K562 (cell line): Measurements from ENCODE around the gene SEC22C. TPM values are rescaled to one million over a fixed set of nuclear protein-coding genes. Genes with fewer than 3 reads are reported as not detected.
A peak's percentile ranks its signal among the peaks of the same experiment; 100 is the strongest.

Experiments
- ATAC-seq: fragments of 200-7000 bp; cut with Tn5 transposase; 3 replicates; pipeline ENCODE4 v1.9.1; 2020; ENCODE audit warnings: moderate library complexity
- BruUV-seq: library from RNA; stranded (reverse); fragments of 400-500 nt; replicated peaks from 2 replicates; lab custom pipeline; 2021; lab: Mats Ljungman, UMichigan
- CTCF ChIA-PET: fragments of 300-600 bp; formaldehyde crosslinking; extraction: SDS; loops from one replicate; lab custom pipeline; 2021; ENCODE audit warnings: low intra/inter-chr PET ratio; lab: Yijun Ruan, JAX
- POLR2A ChIA-PET: fragments of 300-600, 350-650 bp; sonication (Branson Sonifier 250); formaldehyde crosslinking; extraction: SDS; loops from one replicate; lab custom pipeline; 2021; ENCODE audit warnings: antibody characterized with exemption, inconsistent platforms; lab: Yijun Ruan, JAX
- DNase-seq, 4 experiments: peaks; one replicate each; pipeline versions ENCODE4 v3.0.0 to v3.0.0-alpha.2; 2011 to 2018; ENCODE audit warnings: low spot score in 3 of 4, mixed read lengths in 3 of 4; ENCODE audit errors: extremely low read depth in 1 of 4
- FAIRE-seq: peaks from 2 replicates; lab custom pipeline; 2011; peaks lifted over from hg19 to GRCh38; lab: Jason Lieb, UNC
- H2AFZ ChIP-seq: 2 replicates; pipeline ENCODE4 v1.6.0; 2011; ENCODE audit warnings: low read depth, low read length, control low read depth, inconsistent platforms
- H3K27ac ChIP-seq: fragments of 200-600 bp; 3 replicates; pipeline ENCODE4 v1.8.0; 2011; ENCODE audit warnings: low read depth, mild to moderate bottlenecking, control low read depth, inconsistent platforms, low read length, moderate library complexity, mixed read lengths; ENCODE audit errors: extremely low read depth
- H3K27me3 ChIP-seq, 2 experiments: fragments of 300-600 bp in 1 of 2; 2 replicates in 1 of 2; 3 replicates in 1 of 2; pipeline versions ENCODE4 v1.6.0 to v1.8.0; 2011; ENCODE audit warnings: inconsistent platforms in 2 of 2, low read length in 2 of 2, mild to moderate bottlenecking in 1 of 2, mixed read lengths in 1 of 2, moderate library complexity in 1 of 2; ENCODE audit not compliant: control insufficient read depth in 2 of 2, insufficient read depth in 2 of 2
- H3K36me3 ChIP-seq: fragments of 300-600 bp; 3 replicates; pipeline ENCODE4 v1.8.0; 2011; ENCODE audit warnings: mild to moderate bottlenecking, low read length, inconsistent platforms; ENCODE audit not compliant: control insufficient read depth, insufficient read depth
- H3K4me1 ChIP-seq, 2 experiments: fragments of 200-600 bp in 1 of 2; replicated peaks in 1 of 2; 2 replicates in 1 of 2; 3 replicates in 1 of 2; pipeline versions ENCODE4 v1.5.1 to v1.8.0; 2011; ENCODE audit warnings: inconsistent platforms in 2 of 2, low read length in 2 of 2, mild to moderate bottlenecking in 1 of 2, mixed read lengths in 1 of 2, moderate library complexity in 1 of 2; ENCODE audit not compliant: control insufficient read depth in 2 of 2, insufficient read depth in 2 of 2
- H3K4me2 ChIP-seq: 2 replicates; pipeline ENCODE4 v1.6.1; 2011; ENCODE audit warnings: low read length, control low read depth, inconsistent platforms, mixed read lengths; ENCODE audit not compliant: insufficient read depth
- H3K4me3 ChIP-seq: fragments of 200-600 bp; sonication (generic), shearing (Covaris generic); 2 replicates; pipeline ENCODE4 v1.5.1; 2016; ENCODE audit warnings: control low read depth, inconsistent platforms
- H3K79me2 ChIP-seq: fragments of 200-600 bp; 3 replicates; pipeline ENCODE4 v1.8.0; 2011; ENCODE audit warnings: low read length, inconsistent platforms; ENCODE audit not compliant: control insufficient read depth, insufficient read depth
- H3K9ac ChIP-seq, 2 experiments: 2 replicates each; pipeline versions ENCODE4 v1.6.0 to v1.6.1; 2011; ENCODE audit warnings: low read depth in 2 of 2, low read length in 2 of 2, control low read depth in 1 of 2, inconsistent platforms in 1 of 2, mild to moderate bottlenecking in 1 of 2, mixed read lengths in 1 of 2; ENCODE audit not compliant: insufficient read depth in 1 of 2
- H3K9me1 ChIP-seq: one replicate; pipeline ENCODE4 v1.6.0; 2011; ENCODE audit warnings: inconsistent platforms, mild to moderate bottlenecking, low read length, moderate library complexity; ENCODE audit not compliant: control insufficient read depth, insufficient read depth
- H3K9me3 ChIP-seq: replicated peaks from 2 replicates; pipeline ENCODE4 v1.5.1; 2011; ENCODE audit warnings: low read depth, low read length, inconsistent platforms; ENCODE audit not compliant: control insufficient read depth, insufficient read depth
- H4K20me1 ChIP-seq: replicated peaks from 2 replicates; pipeline ENCODE4 v1.6.1; 2011; ENCODE audit warnings: low read length, inconsistent platforms, mixed read lengths; ENCODE audit not compliant: control insufficient read depth, insufficient read depth
- ADNP ChIP-seq: fragments of 200-800 bp; sonication (Bioruptor generic); IDR thresholded peaks from 2 replicates; pipeline ENCODE4 v1.6.1; 2016; ENCODE audit warnings: missing genetic modification characterization, missing compliant biosample characterization
- ATF3 ChIP-seq, 2 experiments: fragments of 450-650 bp in 1 of 2; sonication (generic) in 1 of 2; formaldehyde crosslinking in 1 of 2; IDR thresholded peaks in 1 of 2; conservative IDR thresholded peaks in 1 of 2; 2 replicates each; pipeline versions ENCODE4 v1.6.1 to v1.8.1; 2016 to 2023; ENCODE audit warnings: mild to moderate bottlenecking in 2 of 2, moderate library complexity in 2 of 2, inconsistent platforms in 1 of 2, missing genetic modification reagents in 1 of 2
- DPF2 ChIP-seq: fragments of 450-650 bp; IDR thresholded peaks from 2 replicates; pipeline ENCODE4 v1.6.1; 2016
- HMGXB4 ChIP-seq: sonication (generic); formaldehyde crosslinking; IDR thresholded peaks from 2 replicates; pipeline ENCODE4 v1.8.1; 2023; ENCODE audit warnings: mild to moderate bottlenecking, missing genetic modification reagents
- KDM5B ChIP-seq: fragments of 200-600 bp; sonication (generic); IDR thresholded peaks from 2 replicates; pipeline ENCODE4 v1.6.1; 2012; ENCODE audit warnings: low read depth, mild to moderate bottlenecking, moderate library complexity, low read length, control low read depth, inconsistent platforms; ENCODE audit not compliant: insufficient replicate concordance
- LARP7 ChIP-seq: fragments of 450-650 bp; IDR thresholded peaks from 2 replicates; pipeline ENCODE4 v1.6.1; 2016
- MAX ChIP-seq: sonication (generic); formaldehyde crosslinking; IDR thresholded peaks from 2 replicates; pipeline ENCODE4 v1.9.0; 2022; ENCODE audit warnings: mild to moderate bottlenecking, missing genetic modification reagents
- MLLT1 ChIP-seq, 2 experiments: fragments of 450-650 bp; IDR thresholded peaks; 2 replicates each; pipeline ENCODE4 v1.6.1; 2016
- NR0B1 ChIP-seq: fragments of 450-650 bp; IDR thresholded peaks from one replicate; pipeline ENCODE4 v1.6.1; 2018; ENCODE audit warnings: mild to moderate bottlenecking, moderate library complexity; ENCODE audit not compliant: partially characterized antibody
- OTX1 ChIP-seq: fragments of 450-650 bp; formaldehyde crosslinking; IDR thresholded peaks from 2 replicates; pipeline ENCODE4 v1.4.0; 2022; ENCODE audit warnings: mild to moderate bottlenecking
- SMARCB1 ChIP-seq: IDR thresholded peaks from 2 replicates; pipeline ENCODE4 v1.6.1; 2011; ENCODE audit warnings: improper control_type of control experiment, low read depth; ENCODE audit not compliant: insufficient read length
- ZC3H4 ChIP-seq: sonication (generic); formaldehyde crosslinking; IDR thresholded peaks from 2 replicates; pipeline ENCODE4 v1.9.0; 2021; ENCODE audit warnings: missing genetic modification reagents, borderline replicate concordance
- ZNF263 ChIP-seq: sonication (generic); formaldehyde crosslinking; IDR thresholded peaks from 2 replicates; pipeline ENCODE4 v1.8.0; 2022; ENCODE audit warnings: mild to moderate bottlenecking, missing genetic modification reagents, borderline replicate concordance
- WGBS: fragments of 100-300 bp; shearing (Covaris generic); methylation state at CpG from one replicate; pipeline ENCODE4 v1.1.6; 2016; ENCODE audit warnings: low coverage, mixed read lengths; ENCODE audit not compliant: insufficient coverage; ENCODE audit errors: missing lambda C conversion rate; 5-methylcytosine and 5-hydroxymethylcytosine counted together
- in situ Hi-C: fragments of 300-500 bp; cut with MboI; formaldehyde crosslinking; loops from 4 replicates; pipeline ENCODE4 v1.15.0; 2018; ENCODE audit warnings: inconsistent platforms, mixed read lengths
- intact Hi-C: fragments of 100-400 bp; cut with micrococcal nuclease; formaldehyde crosslinking; loops from 2 replicates; pipeline ENCODE4 v1.14.2; 2022
- polyA plus RNA-seq, 8 experiments: library from polyadenylated mRNA; depleted of rRNA in 4 of 8; stranded (reverse) in 5 of 8; unstranded in 3 of 8; fragments of >200 nt; fragmentation: Nextera tagmentation in 2 of 8; fragmentation: Illumina TruSeq in 1 of 8; extraction: Ambion mirVana in 2 of 8; extraction: Trizol in 1 of 8; gene quantifications; 2 replicates each; pipeline versions ENCODE4 v1.2.1 to v1.2.3, GENCODE V29; 2011 to 2014; ENCODE audit warnings: inconsistent platforms in 1 of 8, missing spikeins in 1 of 8
- total RNA-seq, 7 experiments: library from RNA; depleted of rRNA in 6 of 7; stranded (reverse); fragments of >200 nt in 6 of 7; fragmentation: Illumina TruSeq in 2 of 7; extraction: Trizol in 2 of 7; gene quantifications; 2 replicates each; pipeline versions ENCODE4 v1.2.1 to v1.2.3, GENCODE V29; 2011 to 2021; ENCODE audit warnings: low replicate concordance in 1 of 7

SEC22C gene
- total and polyA plus RNA-seq, 9 of the 15 experiments (the other 6 are each of a cell fraction or from before 2014, with no cell fraction given): 35.6 to 68.4 (median 50.7) TPM

GRCh38 chr3:42504334-42505127 lies 77.2 kb downstream of the SEC22C start (continued):
- TF ChIP-seq ZNF263 (CRISPR knock-in tag) (peak; percentile 50; the same call in 1 of the 2 replicates), OTX1 (CRISPR knock-in tag) (0 out of 2 replicates have a peak, but pooled peaks have one; percentile 33), ATF3 (IDR thresholded peaks at IDR 0.05) (no peak), ATF3 (CRISPR knock-in tag; conservative IDR thresholded peaks at IDR 0.05) (no peak)
- TF ChIP-seq, all 486 proteins: peak for 11

- BruUV-seq: no TSS peak
- H2AFZ ChIP-seq: no peak overlapping the region
- in situ Hi-C loops: no loop called here
- intact Hi-C loops: loop anchor here (5.0 kb wide), 1 partner anchor 328 kb away; no protein-coding TSS in a partner anchor
- H3K9me1 ChIP-seq: no peaks in the 10 kb centered on the region
- H3K79me2 ChIP-seq: no peaks in the 10 kb centered on the region
- FAIRE-seq (no peak), DNase-seq (no peak), ATAC-seq (no peak)
- H3K9me3 ChIP-seq: no peaks in the 10 kb centered on the region
- H4K20me1 ChIP-seq: peaks cover 26% of the 10 kb centered on the region
- no peaks in the 10 kb centered on the region for H3K36me3 ChIP-seq
- ChIA-PET CTCF (no interaction called here), POLR2A (interaction anchor here (0.6 to 1.4 kb wide), 4 partner anchors 10 to 1305 kb away, joined by 3 to 5 read pairs (median 4); no protein-coding TSS in a partner anchor)
- WGBS: 71% methylated on average over 4 of the region's 4 CpGs
- peaks cover 18 to 48% of the 10 kb centered on the region in 2 experiments; a peak in 4 of 5 replicates for H3K27me3 ChIP-seq
- peaks cover 4 to 27% of the 10 kb centered on the region in 2 experiments; a peak in 4 of 5 replicates for H3K4me1 ChIP-seq
- H3K4me3 ChIP-seq: no peak overlapping the region
- H3K9ac ChIP-seq: no peak overlapping the region
- no peak overlapping the region for H3K27ac ChIP-seq
- H3K4me2 ChIP-seq: no peak overlapping the region; the same call in 1 of the 2 replicates
- TF ChIP-seq SMARCB1 (no peak), KDM5B (no peak), MAX (CRISPR knock-in tag) (0 out of 2 replicates have a peak, but pooled peaks have one; percentile 14), HMGXB4 (CRISPR knock-in tag) (no peak), DPF2 (no peak), LARP7 (no peak), MLLT1 (IDR thresholded peaks at IDR 0.05) (no peak), ADNP (tag) (0 out of 2 replicates have a peak, but pooled peaks have one; percentile 40), NR0B1 (no peak), ZC3H4 (CRISPR knock-in tag) (no peak)
Observed at GRCh38 chr3:42503957-42504333, 77.8 kb downstream of the SEC22C start.
